IPS-20b (cell line): ENCODE data around the gene TMEM170A.
"Not testable (repeated sequence)": the region's sequence is repeated elsewhere in the genome, so short reads cannot be mapped to it uniquely, and the experiment has no call there.

Experiments used
- H3K27ac ChIP-seq: one replicate; pipeline ENCODE4 v1.5.1; 2013; ENCODE audit warnings: low read length
- H3K27me3 ChIP-seq: 2 replicates; pipeline ENCODE4 v1.6.1; 2013; ENCODE audit warnings: mild to moderate bottlenecking, low read length, inconsistent platforms; ENCODE audit not compliant: insufficient read depth
- H3K36me3 ChIP-seq: 2 replicates; pipeline ENCODE4 v1.6.1; 2013; ENCODE audit warnings: low read depth, mild to moderate bottlenecking, inconsistent platforms, low read length, moderate library complexity; ENCODE audit not compliant: insufficient read depth
- H3K4me1 ChIP-seq: 2 replicates; pipeline ENCODE4 v1.6.1; 2013; ENCODE audit warnings: mild to moderate bottlenecking, control low read depth, inconsistent platforms, low read length, moderate library complexity; ENCODE audit not compliant: insufficient read depth
- H3K4me3 ChIP-seq: 2 replicates; pipeline ENCODE4 v1.5.1; 2013; ENCODE audit warnings: mild to moderate bottlenecking, low read length, inconsistent platforms
- H3K9ac ChIP-seq: 2 replicates; pipeline ENCODE4 v1.6.1; 2013; ENCODE audit warnings: low read depth, mild to moderate bottlenecking, inconsistent platforms, low read length, moderate library complexity
- H3K9me3 ChIP-seq: 2 replicates; pipeline ENCODE4 v1.6.1; 2013; ENCODE audit warnings: mild to moderate bottlenecking, low read depth, low read length, inconsistent platforms; ENCODE audit not compliant: insufficient read depth

The TMEM170A gene, protein sequence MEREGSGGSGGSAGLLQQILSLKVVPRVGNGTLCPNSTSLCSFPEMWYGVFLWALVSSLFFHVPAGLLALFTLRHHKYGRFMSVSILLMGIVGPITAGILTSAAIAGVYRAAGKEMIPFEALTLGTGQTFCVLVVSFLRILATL

GRCh38 chr16:75464122-75464918, at the start of gene TMEM170A:
TSS of gene TMEM170A (minus strand) at chr16:75464689. CDS start at chr16:75464600, 89 bp downstream.
- H3K27ac ChIP-seq: peak within 1 kb of the TSS; percentile 23
- peaks cover 9% of the 10 kb centered on the region; the same call in 1 of the 2 replicates for H3K36me3 ChIP-seq
- H3K4me1 ChIP-seq: 0 out of 2 replicates have a peak, but pooled peaks cover 5% of the 10 kb centered on the region
- peak within 1 kb of the TSS; percentile 89 for H3K4me3 ChIP-seq
- no peaks in the 10 kb centered on the region for H3K9me3 ChIP-seq
- no peaks in the 10 kb centered on the region for H3K27me3 ChIP-seq
- peak within 1 kb of the TSS; percentile 86 for H3K9ac ChIP-seq

DNA sequence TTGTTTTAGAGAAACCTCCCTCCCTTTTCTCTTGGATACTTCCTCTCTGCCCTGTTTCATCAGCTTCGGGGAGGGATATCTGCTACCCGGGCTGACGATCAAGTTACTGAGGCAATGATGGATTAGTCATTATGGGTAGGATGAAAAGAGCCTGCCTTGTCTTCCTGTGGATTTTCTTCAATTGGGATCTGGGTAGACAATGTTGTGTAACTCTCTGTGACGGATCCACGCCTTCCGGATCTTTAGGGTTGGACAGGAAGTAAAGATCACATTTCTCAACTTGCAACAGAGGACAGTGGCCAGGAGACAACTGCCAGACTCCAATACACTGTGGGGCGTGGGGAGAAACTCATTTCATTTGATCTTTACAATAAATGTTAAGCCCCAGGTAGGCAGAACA, 42.1 kb upstream of the TMEM170A start:
- no peaks in the 10 kb centered on the region for H3K4me1 ChIP-seq
- no peaks in the 10 kb centered on the region for H3K36me3 ChIP-seq
- H3K9me3 ChIP-seq: no peaks in the 10 kb centered on the region
- no peak overlapping the region for H3K27ac ChIP-seq
- H3K27me3 ChIP-seq: no peaks in the 10 kb centered on the region
- no peak overlapping the region for H3K9ac ChIP-seq
- no peak overlapping the region for H3K4me3 ChIP-seq

DNA sequence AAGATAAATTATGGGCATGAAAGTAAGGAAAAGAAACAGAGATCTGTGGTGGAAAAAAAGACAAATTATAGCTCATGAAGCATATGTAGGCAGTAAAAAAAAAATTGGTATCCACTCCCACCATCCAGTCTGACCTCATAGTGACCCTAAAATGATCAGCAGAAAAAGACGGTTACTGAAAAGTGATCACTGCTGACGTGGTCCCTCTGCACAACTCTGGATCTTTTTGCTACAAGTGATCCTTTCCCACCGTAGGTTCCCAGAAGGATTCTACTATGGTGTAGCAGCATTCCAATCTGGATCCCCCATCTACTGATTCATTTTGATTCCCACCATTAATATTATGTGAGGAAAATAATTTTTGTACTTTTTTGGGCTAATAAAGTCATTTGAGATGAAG, 41.6 kb upstream of the TMEM170A start:
- H3K9me3 ChIP-seq: no peaks in the 10 kb centered on the region

GRCh38 chr16:75503801-75504200, 39.3 kb upstream of the TMEM170A start:
- Histone ChIP-seq H3K27ac (no peak overlapping the region), H3K4me3 (no peak overlapping the region), H3K27me3 (no peaks in the 10 kb centered on the region), H3K36me3 (no peaks in the 10 kb centered on the region), H3K9ac (no peak overlapping the region), H3K9me3 (no peaks in the 10 kb centered on the region), H3K4me1 (no peaks in the 10 kb centered on the region)

More for the DNA sequence above, 41.6 kb upstream of the TMEM170A start:
- Histone ChIP-seq H3K4me1 (no peaks in the 10 kb centered on the region), H3K4me3 (no peak overlapping the region), H3K36me3 (no peaks in the 10 kb centered on the region), H3K27me3 (no peaks in the 10 kb centered on the region), H3K27ac (no peak overlapping the region), H3K9ac (no peak overlapping the region)

GRCh38 chr16:75502916-75503605, 38.6 kb upstream of the TMEM170A start:
- Histone ChIP-seq H3K27me3 (no peaks in the 10 kb centered on the region), H3K4me1 (no peaks in the 10 kb centered on the region), H3K27ac (no peak overlapping the region), H3K9me3 (no peaks in the 10 kb centered on the region), H3K36me3 (no peaks in the 10 kb centered on the region), H3K4me3 (no peak overlapping the region), H3K9ac (no peak overlapping the region)

GRCh38 chr16:75501820-75502219, 37.3 kb upstream of the TMEM170A start:
- not testable (repeated sequence) for H3K36me3 ChIP-seq, H3K27ac ChIP-seq, H3K27me3 ChIP-seq, H3K4me1 ChIP-seq, H3K9me3 ChIP-seq, H3K9ac ChIP-seq, H3K4me3 ChIP-seq

- no peaks in the 10 kb centered on the region for H3K27me3 ChIP-seq
- no peaks in the 10 kb centered on the region for H3K9me3 ChIP-seq
- H3K27ac ChIP-seq: no peak overlapping the region
- H3K4me1 ChIP-seq: no peaks in the 10 kb centered on the region
- no peaks in the 10 kb centered on the region for H3K36me3 ChIP-seq
- no peak overlapping the region for H3K9ac ChIP-seq
- no peak overlapping the region for H3K4me3 ChIP-seq
Observed at GRCh38 chr16:75501359-75501758, 36.9 kb upstream of the TMEM170A start.

- not testable (repeated sequence) for H3K27ac ChIP-seq, H3K9ac ChIP-seq, H3K9me3 ChIP-seq, H3K4me1 ChIP-seq, H3K36me3 ChIP-seq, H3K4me3 ChIP-seq
- peaks cover 12% of the 10 kb centered on the region for H3K27me3 ChIP-seq
Observed at GRCh38 chr16:75498605-75499322, 34.3 kb upstream of the TMEM170A start.

GRCh38 chr16:75497558-75497957, 33.1 kb upstream of the TMEM170A start:
- Histone ChIP-seq H3K9me3 (no peaks in the 10 kb centered on the region), H3K9ac (no peak overlapping the region), H3K4me1 (peaks cover 7% of the 10 kb centered on the region; the same call in 1 of the 2 replicates), H3K27ac (no peak overlapping the region), H3K4me3 (no peak overlapping the region), H3K27me3 (peaks cover 12% of the 10 kb centered on the region), H3K36me3 (no peaks in the 10 kb centered on the region)

DNA sequence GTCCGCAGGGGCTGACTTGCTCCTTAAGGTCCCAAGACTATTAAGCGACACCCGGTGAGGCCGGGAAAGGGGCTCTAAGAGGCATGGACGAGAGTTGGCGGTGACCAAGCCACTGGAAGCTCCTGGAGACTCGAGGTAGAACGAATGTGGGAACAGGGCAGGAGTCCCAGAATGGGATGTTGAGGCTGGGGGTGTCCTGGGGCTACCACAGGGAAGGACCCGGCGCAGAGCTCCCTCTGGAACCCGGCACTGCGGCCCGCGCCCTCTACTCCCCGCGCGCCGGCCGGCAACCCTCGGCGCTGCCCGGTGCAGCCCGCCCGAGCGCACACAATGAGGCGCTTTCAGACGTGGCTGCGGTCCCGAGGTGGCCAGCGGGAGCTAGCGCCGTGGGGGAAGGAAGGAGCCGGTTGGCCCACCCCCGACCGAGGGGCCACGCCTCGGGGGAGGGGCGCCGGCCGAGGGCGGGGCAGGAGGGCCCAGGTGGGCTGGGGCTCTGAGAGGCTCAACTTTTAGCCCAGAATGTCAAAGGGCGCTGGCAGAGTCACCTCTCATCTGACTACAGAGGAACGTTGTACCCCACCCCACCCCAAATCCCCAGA, 30.7 kb upstream of the TMEM170A start, which contains the start of gene CHST6:
Gene CHST6 (minus strand): TSS at position 366 of the 599 bp plus-strand sequence. CDS start 15,613 bp downstream, outside the sequence.
- H3K36me3 ChIP-seq: no peaks in the 10 kb centered on the region
- H3K9me3 ChIP-seq: no peaks in the 10 kb centered on the region
- H3K27ac ChIP-seq: no peak within 1 kb of the TSS
- peaks cover 12% of the 10 kb centered on the region for H3K27me3 ChIP-seq
- H3K9ac ChIP-seq: peak within 1 kb of the TSS; percentile 94
- H3K4me3 ChIP-seq: peak within 1 kb of the TSS; percentile 89
- peaks cover 10% of the 10 kb centered on the region; the same call in 1 of the 2 replicates for H3K4me1 ChIP-seq

- Histone ChIP-seq H3K36me3 (no peaks in the 10 kb centered on the region), H3K4me3 (peak overlapping the region; percentile 89), H3K4me1 (peaks cover 10% of the 10 kb centered on the region; the same call in 1 of the 2 replicates), H3K27me3 (peaks cover 12% of the 10 kb centered on the region), H3K9ac (peak overlapping the region; percentile 94), H3K27ac (no peak overlapping the region), H3K9me3 (no peaks in the 10 kb centered on the region)
Observed at GRCh38 chr16:75494661-75495075, 30.2 kb upstream of the TMEM170A start.
